K562 (cell line): ENCODE data around the gene ZFP57. TPM values are rescaled to one million over a fixed set of nuclear protein-coding genes. Genes with fewer than 3 reads are reported as not detected.

Experiments used
- DPF2 ChIP-seq: fragments of 450-650 bp; IDR thresholded peaks from 2 replicates; pipeline ENCODE4 v1.6.1; 2016
- MCM7 ChIP-seq, 2 experiments: fragments of 450-650 bp; IDR thresholded peaks; 2 replicates each; pipeline ENCODE4 v1.6.1; 2016 to 2018
- MTA3 ChIP-seq: fragments of 450-650 bp; formaldehyde crosslinking; IDR thresholded peaks from 2 replicates; pipeline ENCODE4 v1.6.1; 2017; ENCODE audit warnings: mild to moderate bottlenecking, borderline replicate concordance
- NR4A1 ChIP-seq, 2 experiments: fragments of 250-450 bp in 1 of 2; fragments of 450-650 bp in 1 of 2; sonication (Bioruptor Pico) in 1 of 2; IDR thresholded peaks; 2 replicates each; pipeline versions ENCODE4 v1.4.0 to v1.6.1; 2016 to 2020; ENCODE audit warnings: mild to moderate bottlenecking in 2 of 2, missing compliant biosample characterization in 1 of 2, missing genetic modification characterization in 1 of 2, moderate library complexity in 1 of 2
- SMAD1 ChIP-seq: fragments of 150-350 bp; IDR thresholded peaks from 2 replicates; pipeline ENCODE4 v1.6.1; 2014; ENCODE audit warnings: low read length, low read depth; ENCODE audit not compliant: partially characterized antibody
- ZBTB1 ChIP-seq: sonication (generic); formaldehyde crosslinking; IDR thresholded peaks from 2 replicates; pipeline ENCODE4 v1.8.1; 2023; ENCODE audit warnings: missing genetic modification reagents, low read depth, mild to moderate bottlenecking, borderline replicate concordance
- ZNF347 ChIP-seq: fragments of 450-650 bp; formaldehyde crosslinking; IDR thresholded peaks from 2 replicates; pipeline ENCODE4 v1.4.0; 2020; ENCODE audit warnings: low read depth, mild to moderate bottlenecking, moderate library complexity
- ZNF354B ChIP-seq: fragments of 250-450 bp; sonication (Bioruptor Pico); IDR thresholded peaks from 2 replicates; pipeline ENCODE4 v1.4.0; 2020
- polyA plus RNA-seq, 8 experiments: library from polyadenylated mRNA; depleted of rRNA in 4 of 8; stranded (reverse) in 5 of 8; unstranded in 3 of 8; fragments of >200 nt; fragmentation: Nextera tagmentation in 2 of 8; fragmentation: Illumina TruSeq in 1 of 8; extraction: Ambion mirVana in 2 of 8; extraction: Trizol in 1 of 8; gene quantifications; 2 replicates each; pipeline versions ENCODE4 v1.2.1 to v1.2.3, GENCODE V29; 2011 to 2014; ENCODE audit warnings: inconsistent platforms in 1 of 8, missing spikeins in 1 of 8
- total RNA-seq, 7 experiments: library from RNA; depleted of rRNA in 6 of 7; stranded (reverse); fragments of >200 nt in 6 of 7; fragmentation: Illumina TruSeq in 2 of 7; extraction: Trizol in 2 of 7; gene quantifications; 2 replicates each; pipeline versions ENCODE4 v1.2.1 to v1.2.3, GENCODE V29; 2011 to 2021; ENCODE audit warnings: low replicate concordance in 1 of 7
- TF ChIP-seq, protein P1 (sequence below): fragments of 200-800 bp; sonication (Bioruptor generic); IDR thresholded peaks from 2 replicates; pipeline ENCODE4 v1.6.1; 2016; ENCODE audit warnings: missing genetic modification characterization, missing compliant biosample characterization
- TF ChIP-seq, protein P2 (sequence below), 2 experiments: fragments of 450-650 bp; IDR thresholded peaks; 2 replicates each; pipeline ENCODE4 v1.6.1; 2016; ENCODE audit warnings: mild to moderate bottlenecking in 2 of 2, borderline replicate concordance in 1 of 2, low read depth in 1 of 2, moderate library complexity in 1 of 2
- TF ChIP-seq, protein P3 (sequence below): fragments of 250-450 bp; sonication (Bioruptor Pico); IDR thresholded peaks from 2 replicates; pipeline ENCODE4 v1.5.0; 2022; ENCODE audit warnings: mild to moderate bottlenecking

ZFP57 gene
- total and polyA plus RNA-seq, 9 of the 15 experiments (the other 6 are each of a cell fraction or from before 2014, with no cell fraction given) = 0.04 to 0.28 (median 0.13) TPM

DNA sequence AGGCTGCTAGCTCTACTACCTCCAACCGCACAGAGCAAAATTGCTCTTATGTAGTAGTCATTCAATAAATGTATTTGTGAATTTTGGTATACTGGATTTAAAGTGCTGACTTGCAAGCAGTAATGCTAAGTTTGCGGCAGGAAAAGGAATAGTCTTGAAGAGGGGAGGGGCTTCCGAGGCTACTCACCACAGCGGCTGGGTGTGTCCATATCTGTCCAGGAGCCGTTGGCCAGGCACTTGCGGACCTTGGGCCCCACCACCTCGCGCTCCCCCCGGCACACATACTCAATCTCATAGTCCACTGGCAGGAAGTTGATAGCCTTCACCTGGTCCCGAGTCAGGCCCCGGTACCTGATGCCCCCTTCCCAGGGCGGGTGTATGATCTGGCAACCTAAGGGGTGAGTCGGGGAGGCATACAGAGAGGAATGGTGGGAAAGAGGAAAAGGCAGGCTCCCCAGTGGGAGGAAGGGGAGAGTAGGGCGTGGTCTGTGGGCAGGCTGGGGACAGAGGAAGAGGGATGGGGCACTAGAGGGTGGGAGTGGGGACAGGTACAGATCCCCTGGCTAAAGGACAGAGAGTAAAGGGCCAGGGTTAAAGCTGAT, 49.6 kb downstream of the ZFP57 start (continued):
- TF ChIP-seq ZNF347 (no peak), MCM7 (IDR thresholded peaks at IDR 0.05) (no peak), SMAD1 (no peak), NR4A1 (CRISPR knock-in tag; IDR thresholded peaks at IDR 0.05) (0 out of 2 replicates have a peak, but pooled peaks have one; percentile 28), NR4A1 (tag; IDR thresholded peaks at IDR 0.05) (no peak), ZBTB1 (CRISPR knock-in tag) (no peak), DPF2 (peak; percentile 71; the same call in 1 of the 2 replicates), MTA3 (peak; percentile 59; the same call in 1 of the 2 replicates), ZNF354B (CRISPR knock-in tag) (no peak)
- TF ChIP-seq, protein P1, sequence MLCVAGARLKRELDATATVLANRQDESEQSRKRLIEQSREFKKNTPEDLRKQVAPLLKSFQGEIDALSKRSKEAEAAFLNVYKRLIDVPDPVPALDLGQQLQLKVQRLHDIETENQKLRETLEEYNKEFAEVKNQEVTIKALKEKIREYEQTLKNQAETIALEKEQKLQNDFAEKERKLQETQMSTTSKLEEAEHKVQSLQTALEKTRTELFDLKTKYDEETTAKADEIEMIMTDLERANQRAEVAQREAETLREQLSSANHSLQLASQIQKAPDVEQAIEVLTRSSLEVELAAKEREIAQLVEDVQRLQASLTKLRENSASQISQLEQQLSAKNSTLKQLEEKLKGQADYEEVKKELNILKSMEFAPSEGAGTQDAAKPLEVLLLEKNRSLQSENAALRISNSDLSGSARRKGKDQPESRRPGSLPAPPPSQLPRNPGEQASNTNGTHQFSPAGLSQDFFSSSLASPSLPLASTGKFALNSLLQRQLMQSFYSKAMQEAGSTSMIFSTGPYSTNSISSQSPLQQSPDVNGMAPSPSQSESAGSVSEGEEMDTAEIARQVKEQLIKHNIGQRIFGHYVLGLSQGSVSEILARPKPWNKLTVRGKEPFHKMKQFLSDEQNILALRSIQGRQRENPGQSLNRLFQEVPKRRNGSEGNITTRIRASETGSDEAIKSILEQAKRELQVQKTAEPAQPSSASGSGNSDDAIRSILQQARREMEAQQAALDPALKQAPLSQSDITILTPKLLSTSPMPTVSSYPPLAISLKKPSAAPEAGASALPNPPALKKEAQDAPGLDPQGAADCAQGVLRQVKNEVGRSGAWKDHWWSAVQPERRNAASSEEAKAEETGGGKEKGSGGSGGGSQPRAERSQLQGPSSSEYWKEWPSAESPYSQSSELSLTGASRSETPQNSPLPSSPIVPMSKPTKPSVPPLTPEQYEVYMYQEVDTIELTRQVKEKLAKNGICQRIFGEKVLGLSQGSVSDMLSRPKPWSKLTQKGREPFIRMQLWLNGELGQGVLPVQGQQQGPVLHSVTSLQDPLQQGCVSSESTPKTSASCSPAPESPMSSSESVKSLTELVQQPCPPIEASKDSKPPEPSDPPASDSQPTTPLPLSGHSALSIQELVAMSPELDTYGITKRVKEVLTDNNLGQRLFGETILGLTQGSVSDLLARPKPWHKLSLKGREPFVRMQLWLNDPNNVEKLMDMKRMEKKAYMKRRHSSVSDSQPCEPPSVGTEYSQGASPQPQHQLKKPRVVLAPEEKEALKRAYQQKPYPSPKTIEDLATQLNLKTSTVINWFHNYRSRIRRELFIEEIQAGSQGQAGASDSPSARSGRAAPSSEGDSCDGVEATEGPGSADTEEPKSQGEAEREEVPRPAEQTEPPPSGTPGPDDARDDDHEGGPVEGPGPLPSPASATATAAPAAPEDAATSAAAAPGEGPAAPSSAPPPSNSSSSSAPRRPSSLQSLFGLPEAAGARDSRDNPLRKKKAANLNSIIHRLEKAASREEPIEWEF (CRISPR knock-in tag) = no peak
- TF ChIP-seq, protein P2, sequence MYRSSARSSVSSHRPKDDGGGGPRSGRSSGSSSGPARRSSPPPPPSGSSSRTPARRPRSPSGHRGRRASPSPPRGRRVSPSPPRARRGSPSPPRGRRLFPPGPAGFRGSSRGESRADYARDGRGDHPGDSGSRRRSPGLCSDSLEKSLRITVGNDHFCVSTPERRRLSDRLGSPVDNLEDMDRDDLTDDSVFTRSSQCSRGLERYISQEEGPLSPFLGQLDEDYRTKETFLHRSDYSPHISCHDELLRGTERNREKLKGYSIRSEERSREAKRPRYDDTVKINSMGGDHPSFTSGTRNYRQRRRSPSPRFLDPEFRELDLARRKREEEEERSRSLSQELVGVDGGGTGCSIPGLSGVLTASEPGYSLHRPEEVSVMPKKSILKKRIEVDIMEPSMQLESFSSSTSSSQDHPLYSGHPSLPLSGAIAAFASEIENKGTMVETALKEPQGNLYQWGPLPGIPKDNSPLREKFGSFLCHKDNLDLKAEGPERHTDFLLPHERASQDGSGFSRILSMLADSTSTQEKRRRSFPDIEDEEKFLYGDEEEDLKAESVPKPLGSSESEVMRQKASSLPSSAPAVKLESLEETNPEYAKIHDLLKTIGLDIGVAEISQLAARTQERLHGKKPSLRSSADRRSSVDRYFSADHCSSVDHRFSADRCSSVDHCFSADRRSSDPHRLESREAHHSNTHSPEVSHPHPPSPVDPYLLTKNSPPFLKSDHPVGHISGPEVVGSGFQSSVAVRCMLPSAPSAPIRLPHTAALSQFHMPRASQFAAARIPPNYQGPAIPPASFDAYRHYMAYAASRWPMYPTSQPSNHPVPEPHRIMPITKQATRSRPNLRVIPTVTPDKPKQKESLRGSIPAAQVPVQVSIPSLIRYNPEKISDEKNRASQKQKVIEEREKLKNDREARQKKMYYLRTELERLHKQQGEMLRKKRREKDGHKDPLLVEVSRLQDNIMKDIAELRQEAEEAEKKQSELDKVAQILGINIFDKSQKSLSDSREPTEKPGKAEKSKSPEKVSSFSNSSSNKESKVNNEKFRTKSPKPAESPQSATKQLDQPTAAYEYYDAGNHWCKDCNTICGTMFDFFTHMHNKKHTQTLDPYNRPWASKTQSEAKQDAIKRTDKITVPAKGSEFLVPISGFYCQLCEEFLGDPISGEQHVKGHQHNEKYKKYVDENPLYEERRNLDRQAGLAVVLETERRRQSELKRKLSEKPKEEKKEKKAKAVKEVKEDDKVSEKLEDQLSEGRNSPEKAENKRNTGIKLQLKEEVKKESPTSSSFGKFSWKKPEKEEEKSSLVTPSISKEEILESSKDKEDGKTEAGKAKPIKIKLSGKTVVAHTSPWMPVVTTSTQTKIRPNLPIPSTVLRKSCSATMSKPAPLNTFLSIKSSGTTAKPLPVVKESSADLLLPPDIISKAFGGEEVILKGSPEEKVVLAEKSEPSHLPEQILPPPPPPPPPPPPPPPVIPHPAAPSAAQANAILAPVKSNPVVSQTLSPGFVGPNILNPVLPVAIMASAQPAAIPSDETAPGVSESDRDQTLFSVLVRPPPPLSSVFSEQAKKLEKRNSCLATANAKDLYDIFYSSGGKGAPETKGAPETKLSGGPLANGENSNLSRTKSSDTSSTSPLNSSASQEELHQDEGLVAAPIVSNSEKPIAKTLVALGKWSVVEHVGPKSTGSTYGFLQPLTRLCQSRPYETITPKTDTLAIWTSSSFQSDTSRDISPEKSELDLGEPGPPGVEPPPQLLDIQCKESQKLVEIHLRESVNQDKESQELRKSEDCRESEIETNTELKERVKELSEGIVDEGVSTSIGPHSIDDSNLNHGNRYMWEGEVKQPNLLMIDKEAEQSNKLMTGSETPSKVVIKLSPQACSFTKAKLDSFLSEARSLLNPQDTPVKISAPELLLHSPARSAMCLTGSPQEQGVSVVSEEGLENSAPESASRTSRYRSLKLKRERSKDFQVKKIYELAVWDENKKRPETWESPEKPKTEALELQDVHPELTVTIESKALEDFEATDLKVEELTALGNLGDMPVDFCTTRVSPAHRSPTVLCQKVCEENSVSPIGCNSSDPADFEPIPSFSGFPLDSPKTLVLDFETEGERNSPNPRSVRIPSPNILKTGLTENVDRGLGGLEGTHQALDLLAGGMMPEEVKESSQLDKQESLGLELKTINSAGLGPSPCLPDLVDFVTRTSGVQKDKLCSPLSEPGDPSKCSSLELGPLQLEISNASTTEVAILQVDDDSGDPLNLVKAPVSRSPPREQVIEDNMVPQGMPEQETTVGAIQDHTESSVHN (IDR thresholded peaks at IDR 0.05; ENCODE audit: borderline replicate concordance in 1 of 2, low read depth in 1 of 2) = no peak
- TF ChIP-seq, protein P3, sequence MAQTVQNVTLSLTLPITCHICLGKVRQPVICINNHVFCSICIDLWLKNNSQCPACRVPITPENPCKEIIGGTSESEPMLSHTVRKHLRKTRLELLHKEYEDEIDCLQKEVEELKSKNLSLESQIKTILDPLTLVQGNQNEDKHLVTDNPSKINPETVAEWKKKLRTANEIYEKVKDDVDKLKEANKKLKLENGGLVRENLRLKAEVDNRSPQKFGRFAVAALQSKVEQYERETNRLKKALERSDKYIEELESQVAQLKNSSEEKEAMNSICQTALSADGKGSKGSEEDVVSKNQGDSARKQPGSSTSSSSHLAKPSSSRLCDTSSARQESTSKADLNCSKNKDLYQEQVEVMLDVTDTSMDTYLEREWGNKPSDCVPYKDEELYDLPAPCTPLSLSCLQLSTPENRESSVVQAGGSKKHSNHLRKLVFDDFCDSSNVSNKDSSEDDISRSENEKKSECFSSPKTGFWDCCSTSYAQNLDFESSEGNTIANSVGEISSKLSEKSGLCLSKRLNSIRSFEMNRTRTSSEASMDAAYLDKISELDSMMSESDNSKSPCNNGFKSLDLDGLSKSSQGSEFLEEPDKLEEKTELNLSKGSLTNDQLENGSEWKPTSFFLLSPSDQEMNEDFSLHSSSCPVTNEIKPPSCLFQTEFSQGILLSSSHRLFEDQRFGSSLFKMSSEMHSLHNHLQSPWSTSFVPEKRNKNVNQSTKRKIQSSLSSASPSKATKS (CRISPR knock-in tag) = no peak
